Measurements from ENCODE around the gene COX6A2.

Gene COX6A2

DNA sequence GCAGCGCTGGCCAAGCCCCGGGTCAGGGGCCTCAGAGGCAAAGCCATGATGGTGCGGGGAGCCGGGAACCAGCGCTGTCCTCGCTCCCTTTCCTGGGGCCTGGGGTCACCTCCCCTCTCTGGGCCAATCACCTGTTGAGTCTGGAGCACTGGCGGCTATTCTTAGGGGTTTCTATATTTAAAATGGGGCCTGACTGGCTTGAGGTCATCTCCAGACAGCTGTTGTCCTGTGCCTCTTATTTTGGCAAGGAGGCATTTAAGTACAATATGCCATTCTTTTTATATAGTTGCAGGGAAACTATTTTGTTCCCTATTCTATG is at the start of gene COX6A2:
Gene COX6A2 (minus strand): TSS at position 82 of the 319 bp plus-strand sequence. CDS start 35 bp downstream, at position 47.
- no peak within 1 kb of the TSS for H3K27ac ChIP-seq
- no peak for DNase-seq
- no peaks in the 10 kb centered on the region for H3K36me3 ChIP-seq (replicated peaks)
- peaks cover 2% of the 10 kb centered on the region for H3K27me3 ChIP-seq (replicated peaks)
- TF ChIP-seq, protein P1, sequence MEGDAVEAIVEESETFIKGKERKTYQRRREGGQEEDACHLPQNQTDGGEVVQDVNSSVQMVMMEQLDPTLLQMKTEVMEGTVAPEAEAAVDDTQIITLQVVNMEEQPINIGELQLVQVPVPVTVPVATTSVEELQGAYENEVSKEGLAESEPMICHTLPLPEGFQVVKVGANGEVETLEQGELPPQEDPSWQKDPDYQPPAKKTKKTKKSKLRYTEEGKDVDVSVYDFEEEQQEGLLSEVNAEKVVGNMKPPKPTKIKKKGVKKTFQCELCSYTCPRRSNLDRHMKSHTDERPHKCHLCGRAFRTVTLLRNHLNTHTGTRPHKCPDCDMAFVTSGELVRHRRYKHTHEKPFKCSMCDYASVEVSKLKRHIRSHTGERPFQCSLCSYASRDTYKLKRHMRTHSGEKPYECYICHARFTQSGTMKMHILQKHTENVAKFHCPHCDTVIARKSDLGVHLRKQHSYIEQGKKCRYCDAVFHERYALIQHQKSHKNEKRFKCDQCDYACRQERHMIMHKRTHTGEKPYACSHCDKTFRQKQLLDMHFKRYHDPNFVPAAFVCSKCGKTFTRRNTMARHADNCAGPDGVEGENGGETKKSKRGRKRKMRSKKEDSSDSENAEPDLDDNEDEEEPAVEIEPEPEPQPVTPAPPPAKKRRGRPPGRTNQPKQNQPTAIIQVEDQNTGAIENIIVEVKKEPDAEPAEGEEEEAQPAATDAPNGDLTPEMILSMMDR (IDR thresholded peaks at IDR 0.05; ENCODE audit: low read depth, low read length, missing control alignments) = no peak
- in situ Hi-C loops (cut with HindIII; ENCODE audit: low pct_ligation_motif_present, low sequenced_read_pairs) = no loop called here
- H3K4me3 ChIP-seq (ENCODE audit: low read depth, low read length) = no peak within 1 kb of the TSS

DNA sequence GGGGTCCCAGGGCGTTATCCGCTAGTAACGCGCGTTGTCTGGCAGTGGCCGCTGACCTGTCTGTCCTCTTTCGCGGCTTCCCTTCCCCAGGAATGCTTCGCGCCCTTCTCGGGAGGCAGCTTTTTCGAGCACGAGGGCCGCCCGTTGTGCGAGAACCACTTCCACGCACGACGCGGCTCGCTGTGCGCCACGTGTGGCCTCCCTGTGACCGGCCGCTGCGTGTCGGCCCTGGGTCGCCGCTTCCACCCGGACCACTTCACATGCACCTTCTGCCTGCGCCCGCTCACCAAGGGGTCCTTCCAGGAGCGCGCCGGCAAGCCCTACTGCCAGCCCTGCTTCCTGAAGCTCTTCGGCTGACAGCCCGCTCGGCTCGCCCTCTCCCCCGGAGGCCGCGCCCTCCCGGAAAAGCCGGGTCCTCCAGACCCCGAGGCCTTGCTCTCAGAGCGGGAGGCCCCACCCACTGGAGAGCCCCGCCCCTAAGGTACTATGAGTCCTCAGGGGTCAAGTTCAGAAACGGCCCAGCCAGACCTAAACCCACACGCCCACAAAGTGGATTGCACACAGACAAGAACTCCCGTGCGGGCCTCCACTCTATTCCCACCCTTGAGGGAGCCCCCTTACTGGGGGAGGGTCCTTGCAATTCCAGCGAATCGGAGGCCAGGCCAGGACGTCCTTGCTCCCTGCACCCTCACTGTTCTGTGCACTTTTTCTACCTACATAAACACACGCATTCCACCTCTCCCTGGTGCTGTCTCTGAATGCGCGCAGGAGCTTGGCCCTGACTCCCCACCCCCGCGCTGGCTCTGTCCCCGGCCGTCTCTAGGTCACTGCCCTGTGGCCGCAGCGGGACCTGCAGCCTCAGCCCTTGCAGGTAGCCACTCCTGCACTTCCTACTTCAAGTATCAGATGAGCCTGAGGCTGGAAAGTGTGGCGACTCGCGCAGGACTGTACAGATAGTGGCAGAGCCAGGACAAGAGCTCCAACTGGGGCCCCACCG is 49.4 kb upstream of the COX6A2 start:
- in situ Hi-C loops (cut with HindIII; ENCODE audit: low pct_ligation_motif_present, low sequenced_read_pairs) = no loop called here
- no peak overlapping the region for H3K4me3 ChIP-seq (ENCODE audit: low read depth, low read length)

DNA sequence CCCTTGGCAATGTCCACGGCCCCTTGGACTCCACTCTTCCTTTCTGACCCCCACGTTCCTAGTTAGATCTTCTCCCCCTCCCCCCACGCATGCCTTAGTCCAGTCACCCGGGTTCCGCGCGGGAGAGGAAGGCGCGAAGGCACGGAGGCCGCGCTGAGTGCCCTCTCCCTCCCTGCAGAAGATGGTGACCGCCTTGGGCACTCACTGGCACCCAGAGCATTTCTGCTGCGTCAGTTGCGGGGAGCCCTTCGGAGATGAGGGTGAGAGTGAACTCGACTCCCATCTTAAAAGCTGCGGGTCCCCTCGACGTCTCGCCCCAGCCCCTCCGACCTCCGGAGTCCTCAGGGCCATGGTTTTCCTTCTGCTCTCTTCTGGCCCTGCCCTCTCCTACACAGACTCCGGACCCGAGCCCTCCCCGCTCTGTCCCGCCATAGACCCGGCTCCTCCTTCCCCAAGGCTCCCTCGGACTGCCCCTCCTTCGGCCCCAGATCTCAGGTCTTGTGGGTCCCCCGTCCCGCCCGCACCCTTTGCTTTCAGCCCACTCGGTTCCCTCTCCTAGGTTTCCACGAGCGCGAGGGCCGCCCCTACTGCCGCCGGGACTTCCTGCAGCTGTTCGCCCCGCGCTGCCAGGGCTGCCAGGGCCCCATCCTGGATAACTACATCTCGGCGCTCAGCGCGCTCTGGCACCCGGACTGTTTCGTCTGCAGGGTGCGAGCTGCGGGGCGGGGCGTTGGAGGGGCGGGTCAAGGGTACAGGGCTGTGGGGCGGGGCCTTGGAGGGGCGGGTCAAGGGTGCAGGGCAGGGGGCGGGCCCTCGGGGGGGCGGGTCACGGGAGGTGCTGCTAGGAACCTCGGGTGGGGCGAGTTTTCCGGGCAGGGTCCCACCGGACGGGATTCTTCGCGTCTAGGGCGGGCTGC is 48.4 kb upstream of the COX6A2 start:
- no peak for DNase-seq
- H3K4me3 ChIP-seq (ENCODE audit: low read depth, low read length) = no peak overlapping the region

More for the DNA sequence above, 49.4 kb upstream of the COX6A2 start:
- Histone ChIP-seq H3K36me3 (replicated peaks) (peaks cover 58% of the 10 kb centered on the region), H3K27me3 (replicated peaks) (no peaks in the 10 kb centered on the region), H3K27ac (no peak overlapping the region)
- TF ChIP-seq, protein P1 (IDR thresholded peaks at IDR 0.05; ENCODE audit: low read depth, low read length, missing control alignments) = no peak
- no peak for DNase-seq

DNA sequence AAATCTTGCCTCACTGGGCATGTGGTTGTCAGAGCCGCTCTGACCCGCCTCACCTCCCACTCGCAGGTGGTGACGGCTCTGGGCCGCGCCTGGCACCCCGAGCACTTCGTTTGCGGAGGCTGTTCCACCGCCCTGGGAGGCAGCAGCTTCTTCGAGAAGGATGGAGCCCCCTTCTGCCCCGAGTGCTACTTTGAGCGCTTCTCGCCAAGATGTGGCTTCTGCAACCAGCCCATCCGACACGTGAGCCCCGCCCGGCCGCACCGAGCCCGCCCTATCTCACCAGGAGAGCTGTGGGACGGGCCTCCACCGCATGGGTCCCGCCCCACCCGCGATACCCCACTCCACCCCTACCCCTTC is 47.8 kb upstream of the COX6A2 start:
- TF ChIP-seq, protein P1 (IDR thresholded peaks at IDR 0.05; ENCODE audit: low read depth, low read length, missing control alignments) = no peak
- no peak for DNase-seq
- Histone ChIP-seq H3K36me3 (replicated peaks) (peaks cover 58% of the 10 kb centered on the region), H3K27me3 (replicated peaks) (no peaks in the 10 kb centered on the region), H3K4me3 (ENCODE audit: low read depth, low read length) (no peak overlapping the region), H3K27ac (no peak overlapping the region)
- in situ Hi-C loops (cut with HindIII; ENCODE audit: low pct_ligation_motif_present, low sequenced_read_pairs) = no loop called here

More for the DNA sequence above, 48.4 kb upstream of the COX6A2 start:
- Histone ChIP-seq H3K27ac (no peak overlapping the region), H3K27me3 (replicated peaks) (no peaks in the 10 kb centered on the region), H3K36me3 (replicated peaks) (peaks cover 58% of the 10 kb centered on the region)
- in situ Hi-C loops (cut with HindIII; ENCODE audit: low pct_ligation_motif_present, low sequenced_read_pairs) = no loop called here
- TF ChIP-seq, protein P1 (IDR thresholded peaks at IDR 0.05; ENCODE audit: low read depth, low read length, missing control alignments) = no peak

DNA sequence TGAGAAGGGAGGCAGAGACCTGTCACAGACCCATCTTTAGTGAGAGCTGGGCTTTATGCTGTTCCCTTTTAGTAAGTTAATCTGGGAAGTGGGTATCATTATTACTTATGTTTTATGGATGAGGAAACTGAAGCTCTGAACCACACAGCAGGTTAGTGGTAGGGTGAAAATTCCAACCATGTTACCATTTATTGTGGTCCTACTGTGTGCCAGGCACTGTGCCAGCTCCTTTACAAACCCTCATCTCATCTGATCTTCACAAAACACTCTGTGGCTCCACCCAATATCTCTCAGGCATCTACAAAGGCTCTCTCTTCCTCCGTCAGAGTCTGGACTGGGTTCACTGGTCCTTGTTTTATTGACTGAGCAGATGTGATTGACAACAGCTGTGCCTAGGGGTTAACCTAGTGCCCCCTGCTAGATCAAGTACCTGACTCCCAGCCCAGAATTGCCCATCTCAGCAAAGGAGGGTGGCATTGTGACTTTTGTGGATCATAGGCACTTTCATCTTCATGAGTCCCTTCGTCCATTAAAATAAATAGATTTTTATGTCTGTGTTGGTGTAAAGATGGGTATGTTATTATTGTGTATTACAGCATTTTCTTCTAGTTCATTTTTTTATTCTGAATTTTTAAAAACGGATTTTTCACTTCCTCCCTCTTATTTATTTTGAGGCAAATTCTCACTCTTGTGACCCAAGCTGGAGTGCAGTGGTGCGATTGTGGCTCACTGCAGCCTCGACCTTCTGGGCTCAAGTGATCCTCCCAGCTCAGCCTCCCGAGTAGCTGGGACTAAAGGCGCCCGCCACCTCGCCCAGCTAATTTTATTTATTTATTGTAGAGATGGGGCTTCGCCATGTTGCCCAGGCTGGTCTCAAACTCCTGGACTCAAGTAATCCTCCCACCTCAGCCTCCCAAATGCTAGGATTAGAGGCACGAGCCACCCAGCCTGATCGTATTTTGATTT is 46.9 kb upstream of the COX6A2 start:
- DNase-seq = no peak
- Histone ChIP-seq H3K36me3 (replicated peaks) (peaks cover 58% of the 10 kb centered on the region), H3K27ac (peak overlapping the region; percentile 33), H3K27me3 (replicated peaks) (no peaks in the 10 kb centered on the region), H3K4me3 (ENCODE audit: low read depth, low read length) (no peak overlapping the region)
- TF ChIP-seq, protein P1 (IDR thresholded peaks at IDR 0.05; ENCODE audit: low read depth, low read length, missing control alignments) = no peak
- in situ Hi-C loops (cut with HindIII; ENCODE audit: low pct_ligation_motif_present, low sequenced_read_pairs) = loop anchor here (25.0 kb wide), 2 partner anchors 288 to 538 kb away; partner anchors contain the start of genes FUS and ORAI3
